HG03095 (cell line): Measurements from ENCODE around the gene PHKG2.
A peak's percentile ranks its signal among the peaks of the same experiment; 100 is the strongest.
"Not testable (repeated sequence)": the region's sequence is repeated elsewhere in the genome, so short reads cannot be mapped to it uniquely, and the experiment has no call there.

Experiments
- ATAC-seq: cut with Tn5 transposase; IDR thresholded peaks from one replicate; pipeline ENCODE4 v1.9.1; 2021; ENCODE audit warnings: moderate library complexity; ENCODE audit not compliant: unreplicated experiment

The PHKG2 gene

GRCh38 chr16:30747799-30748633, at the start of gene PHKG2:
TSS of gene PHKG2 (plus strand) at chr16:30748425. CDS start at chr16:30748821, 396 bp downstream.
- peak; percentile 96 for ATAC-seq

GRCh38 chr16:30698816-30699614, 49.2 kb upstream of the PHKG2 start, which contains the start of gene SRCAP:
TSS of gene SRCAP (plus strand) at chr16:30699171. CDS start at chr16:30700825, 1,654 bp downstream.
- peak; percentile 24 for ATAC-seq

GRCh38 chr16:30699615-30700099, 48.6 kb upstream of the PHKG2 start:
- no peak for ATAC-seq

GRCh38 chr16:30700491-30700890, 47.7 kb upstream of the PHKG2 start:
- ATAC-seq: no peak

- ATAC-seq: no peak
These were observed 47.3 kb upstream of the PHKG2 start for GRCh38 chr16:30700971-30701370.

GRCh38 chr16:30703071-30703470, 45.2 kb upstream of the PHKG2 start:
- not testable (repeated sequence) for ATAC-seq

- ATAC-seq: no peak
These were observed 44.3 kb upstream of the PHKG2 start for GRCh38 chr16:30703971-30704370.

- no peak for ATAC-seq
These were observed 42.2 kb upstream of the PHKG2 start for GRCh38 chr16:30706046-30706445.

- no peak for ATAC-seq
These were observed 37.3 kb upstream of the PHKG2 start for GRCh38 chr16:30710971-30711370.

- no peak for ATAC-seq
These were observed 36.5 kb upstream of the PHKG2 start for GRCh38 chr16:30711712-30712111.

GRCh38 chr16:30715750-30716445, 32.3 kb upstream of the PHKG2 start:
- ATAC-seq: no peak

GRCh38 chr16:30720086-30720485, 28.1 kb upstream of the PHKG2 start:
- ATAC-seq: no peak

GRCh38 chr16:30720694-30721093, 27.5 kb upstream of the PHKG2 start:
- no peak for ATAC-seq

GRCh38 chr16:30721167-30721566, 27.1 kb upstream of the PHKG2 start:
- ATAC-seq: no peak

GRCh38 chr16:30721606-30722005, 26.6 kb upstream of the PHKG2 start:
- ATAC-seq: no peak

GRCh38 chr16:30722443-30722842, 25.8 kb upstream of the PHKG2 start:
- ATAC-seq: no peak

- no peak for ATAC-seq
These were observed 25.3 kb upstream of the PHKG2 start for GRCh38 chr16:30722916-30723315.

- no peak for ATAC-seq
These were observed 24.4 kb upstream of the PHKG2 start for GRCh38 chr16:30723725-30724355.

GRCh38 chr16:30724641-30725417, 23.4 kb upstream of the PHKG2 start:
- ATAC-seq: no peak

GRCh38 chr16:30725418-30725792, 22.8 kb upstream of the PHKG2 start:
- no peak for ATAC-seq
